ENCODE measurements around the gene FAM151A. TPM values are rescaled to one million over a fixed set of nuclear protein-coding genes. Genes with fewer than 3 reads are reported as not detected.
A peak's percentile ranks its signal among the peaks of the same experiment; 100 is the strongest.

The FAM151A gene
- total RNA-seq, 3 donors from 2014 or later: 5.7 to 25.1 (median 19.2) TPM

DNA sequence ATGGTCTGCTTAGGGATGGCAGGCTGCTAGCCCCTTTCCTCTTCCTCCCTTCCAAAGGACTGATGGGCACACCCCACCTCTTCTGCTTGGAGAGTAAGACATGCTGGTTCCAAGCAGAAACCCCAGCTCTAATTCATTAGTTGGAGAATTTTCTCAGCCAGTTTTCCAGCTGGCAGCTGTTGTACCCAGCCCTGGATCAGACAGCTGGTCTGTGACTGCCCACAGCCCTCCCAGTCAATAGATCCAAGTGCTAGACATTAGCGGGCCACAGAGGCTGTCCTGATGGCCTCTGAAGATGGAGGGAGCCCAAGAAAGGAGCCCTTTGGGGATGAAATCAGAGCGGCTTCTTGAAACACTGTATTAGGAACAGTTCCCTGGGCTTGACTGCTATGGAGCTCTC is 39.5 kb downstream of the FAM151A start:
- intact Hi-C loops (cut with DNase I, micrococcal nuclease): no loop called here
- no peak overlapping the region for H3K4me3 ChIP-seq
- DNase-seq (no peak), ATAC-seq (no peak)
- H3K36me3 ChIP-seq (ENCODE audit: low read depth): no peaks in the 10 kb centered on the region
- no peaks in the 10 kb centered on the region for H3K9me3 ChIP-seq
- peaks cover 16% of the 10 kb centered on the region for H3K4me1 ChIP-seq (ENCODE audit: low read depth)
- TF ChIP-seq, protein P1, sequence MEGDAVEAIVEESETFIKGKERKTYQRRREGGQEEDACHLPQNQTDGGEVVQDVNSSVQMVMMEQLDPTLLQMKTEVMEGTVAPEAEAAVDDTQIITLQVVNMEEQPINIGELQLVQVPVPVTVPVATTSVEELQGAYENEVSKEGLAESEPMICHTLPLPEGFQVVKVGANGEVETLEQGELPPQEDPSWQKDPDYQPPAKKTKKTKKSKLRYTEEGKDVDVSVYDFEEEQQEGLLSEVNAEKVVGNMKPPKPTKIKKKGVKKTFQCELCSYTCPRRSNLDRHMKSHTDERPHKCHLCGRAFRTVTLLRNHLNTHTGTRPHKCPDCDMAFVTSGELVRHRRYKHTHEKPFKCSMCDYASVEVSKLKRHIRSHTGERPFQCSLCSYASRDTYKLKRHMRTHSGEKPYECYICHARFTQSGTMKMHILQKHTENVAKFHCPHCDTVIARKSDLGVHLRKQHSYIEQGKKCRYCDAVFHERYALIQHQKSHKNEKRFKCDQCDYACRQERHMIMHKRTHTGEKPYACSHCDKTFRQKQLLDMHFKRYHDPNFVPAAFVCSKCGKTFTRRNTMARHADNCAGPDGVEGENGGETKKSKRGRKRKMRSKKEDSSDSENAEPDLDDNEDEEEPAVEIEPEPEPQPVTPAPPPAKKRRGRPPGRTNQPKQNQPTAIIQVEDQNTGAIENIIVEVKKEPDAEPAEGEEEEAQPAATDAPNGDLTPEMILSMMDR (IDR thresholded peaks at IDR 0.05): no peak

GRCh38 chr1:54583307-54583686 is 40.0 kb downstream of the FAM151A start:
- intact Hi-C loops (cut with DNase I, micrococcal nuclease): no loop called here
- no peak for DNase-seq
- TF ChIP-seq, protein P1 (IDR thresholded peaks at IDR 0.05): no peak
- no peaks in the 10 kb centered on the region for H3K36me3 ChIP-seq (ENCODE audit: low read depth)
- no peak for ATAC-seq
- no peak overlapping the region for H3K4me3 ChIP-seq
- peaks cover 16% of the 10 kb centered on the region for H3K4me1 ChIP-seq (ENCODE audit: low read depth)
- H3K9me3 ChIP-seq: no peaks in the 10 kb centered on the region

DNA sequence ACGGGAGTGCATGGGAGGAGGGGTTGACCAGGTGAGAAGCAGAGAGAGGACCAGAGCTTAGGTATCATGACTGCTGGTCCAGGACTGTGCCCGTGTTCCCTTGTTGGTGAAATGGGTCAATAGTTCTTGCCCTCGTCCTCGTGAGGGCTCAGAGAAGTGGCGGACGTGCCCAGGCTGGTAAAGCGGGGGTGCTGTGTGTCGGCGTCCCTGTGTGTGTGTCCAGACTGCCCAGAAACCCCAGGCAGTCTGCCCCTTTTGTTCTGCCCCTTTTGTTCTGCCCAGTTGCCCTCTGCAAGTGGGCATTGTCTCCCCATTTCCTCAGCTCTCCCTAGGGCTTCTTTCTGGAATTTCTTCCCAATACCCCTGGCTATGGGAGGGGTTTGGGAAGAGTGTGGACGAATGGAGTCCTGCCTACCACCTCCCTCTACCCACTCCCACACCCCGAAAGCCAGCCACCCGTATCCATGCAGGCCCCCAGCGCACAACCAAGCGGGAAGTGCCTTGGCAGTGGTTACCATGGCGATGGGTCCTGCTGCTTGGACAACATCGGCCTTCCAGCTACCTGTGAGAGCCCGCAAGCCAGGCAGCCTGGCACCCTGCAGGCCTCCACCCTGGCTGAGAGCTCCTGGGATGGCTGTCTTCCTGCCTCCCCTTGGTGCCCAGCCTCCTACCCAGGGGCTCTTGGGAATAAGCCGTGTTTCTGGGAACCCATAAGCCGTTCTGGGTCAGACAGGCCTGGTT is 40.6 kb downstream of the FAM151A start:
- no peak for ATAC-seq
- intact Hi-C loops (cut with DNase I, micrococcal nuclease): no loop called here
- Histone ChIP-seq H3K36me3 (ENCODE audit: low read depth) (no peaks in the 10 kb centered on the region), H3K4me3 (no peak overlapping the region), H3K4me1 (ENCODE audit: low read depth) (peaks cover 16% of the 10 kb centered on the region), H3K9me3 (no peaks in the 10 kb centered on the region)
- TF ChIP-seq, protein P1 (IDR thresholded peaks at IDR 0.05): no peak
- DNase-seq: no peak

GRCh38 chr1:54581621-54582035 is 41.7 kb downstream of the FAM151A start:
- TF ChIP-seq, protein P1 (IDR thresholded peaks at IDR 0.05): no peak
- DNase-seq: peak; percentile 86 to 91 (median 90)
- H3K4me1 ChIP-seq (ENCODE audit: low read depth): peaks cover 16% of the 10 kb centered on the region
- intact Hi-C loops (cut with DNase I, micrococcal nuclease): no loop called here
- H3K9me3 ChIP-seq: no peaks in the 10 kb centered on the region
- ATAC-seq: peak; percentile 96
- no peaks in the 10 kb centered on the region for H3K36me3 ChIP-seq (ENCODE audit: low read depth)
- H3K4me3 ChIP-seq: no peak overlapping the region

DNA sequence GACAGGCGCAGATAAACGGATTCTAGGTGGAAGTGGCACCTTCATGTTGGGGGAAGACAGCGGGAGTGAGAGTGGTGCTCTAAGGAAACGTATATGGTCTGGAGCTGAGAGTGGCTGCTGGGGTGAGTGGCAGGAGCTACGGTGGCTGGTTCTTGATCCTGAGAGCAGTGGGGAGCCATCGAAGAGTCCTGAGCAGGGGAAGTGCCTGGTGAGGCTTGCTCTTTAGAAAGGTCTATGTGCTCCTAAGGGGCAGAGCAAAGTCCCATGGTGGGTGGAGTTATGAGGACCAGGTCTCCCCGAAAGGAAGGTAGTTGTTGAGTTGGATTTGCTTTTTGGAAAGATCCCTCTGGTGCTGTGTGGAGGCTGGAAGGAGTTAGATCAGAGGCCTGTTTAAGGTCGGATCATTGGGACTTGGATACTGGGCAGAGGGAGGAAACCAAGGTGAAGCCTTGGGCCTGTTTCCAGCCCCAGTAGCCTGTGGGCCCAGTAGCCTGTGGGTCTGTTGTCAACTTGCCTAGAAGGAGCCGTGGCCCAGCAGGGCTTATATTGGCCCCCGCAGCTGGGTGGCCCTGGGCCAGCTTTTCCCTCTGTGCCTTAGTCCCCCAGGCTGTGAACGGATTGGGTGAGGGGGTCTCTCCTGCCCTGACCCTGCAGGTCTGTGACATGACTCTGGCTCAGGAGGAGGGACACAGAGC is 42.3 kb downstream of the FAM151A start:
- Histone ChIP-seq H3K36me3 (ENCODE audit: low read depth) (no peaks in the 10 kb centered on the region), H3K9me3 (no peaks in the 10 kb centered on the region), H3K4me3 (no peak overlapping the region), H3K4me1 (ENCODE audit: low read depth) (peaks cover 16% of the 10 kb centered on the region)
- ATAC-seq: peak; percentile 3
- no peak for DNase-seq
- intact Hi-C loops (cut with DNase I, micrococcal nuclease): no loop called here
- TF ChIP-seq, protein P1 (IDR thresholded peaks at IDR 0.05): no peak

Measured in mucosa of descending colon (tissue), 3 donors.